ENCODE data around the gene HTR3D.
"Not testable (repeated sequence)": the region's sequence is repeated elsewhere in the genome, so short reads cannot be mapped to it uniquely, and the experiment has no call there.

Gene HTR3D

GRCh38 chr3:184031187-184031792, at the start of gene HTR3D:
HTR3D (plus strand) TSS chr3:184031742; CDS start chr3:184031742, 0 bp downstream.
- DNase-seq (ENCODE audit: low read depth, low spot score): no peak

- DNase-seq (ENCODE audit: low read depth, low spot score): no peak
Measured at GRCh38 chr3:183981990-183982644, 49.4 kb upstream of the HTR3D start.

GRCh38 chr3:183984127-183984740, 47.3 kb upstream of the HTR3D start:
- no peak for DNase-seq (ENCODE audit: low read depth, low spot score)

DNA sequence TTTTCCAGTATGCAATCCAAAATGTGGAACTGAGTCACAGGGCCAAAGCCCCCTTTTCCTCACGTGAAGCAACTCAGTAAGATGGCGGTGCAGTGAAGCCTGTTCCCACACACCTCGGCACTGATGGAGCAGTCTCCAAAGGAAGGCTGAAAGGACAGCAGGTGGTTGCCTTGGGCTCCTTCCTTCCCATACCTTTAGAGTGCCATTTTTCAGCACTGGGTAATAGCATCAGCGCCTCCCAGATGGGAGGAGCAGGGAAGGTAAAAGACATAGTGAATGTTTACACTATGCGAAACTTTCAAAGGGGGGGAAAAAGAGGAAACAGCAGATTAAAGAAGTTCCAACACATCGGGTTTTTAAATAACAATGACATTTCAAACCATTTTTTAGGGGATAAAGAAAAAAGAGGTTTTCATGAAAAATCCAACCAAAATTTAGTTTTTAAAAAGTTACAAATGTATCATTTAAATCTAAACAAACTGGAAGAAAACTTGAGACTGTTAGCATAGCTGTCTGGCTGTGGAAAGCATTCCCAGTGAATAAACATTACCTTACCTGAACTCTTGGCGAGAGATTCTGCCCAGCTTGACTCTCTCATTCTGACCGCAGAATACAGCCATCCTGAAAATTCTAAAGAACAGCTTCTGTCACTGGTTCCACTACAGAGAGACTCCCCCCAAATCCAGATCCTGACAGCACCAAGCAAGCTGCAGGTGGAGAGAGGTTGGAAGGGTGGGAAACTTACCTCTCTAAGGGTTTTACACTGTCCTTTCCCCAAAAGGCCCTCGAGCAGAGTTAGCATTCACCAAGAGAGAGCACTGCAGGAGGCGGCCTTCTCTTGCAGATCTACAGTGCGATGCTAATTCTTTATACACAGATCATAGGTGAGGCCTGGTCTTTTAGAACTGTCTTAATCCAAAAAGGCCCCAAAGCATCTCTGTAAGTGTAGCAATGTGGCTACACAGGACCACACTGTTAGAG, 46.5 kb upstream of the HTR3D start:
- DNase-seq (ENCODE audit: low read depth, low spot score): no peak

- DNase-seq (ENCODE audit: low read depth, low spot score): no peak
Measured at GRCh38 chr3:183987000-183987600, 44.4 kb upstream of the HTR3D start.

GRCh38 chr3:183988216-183988790, 43.2 kb upstream of the HTR3D start:
- DNase-seq (ENCODE audit: low read depth, low spot score): no peak

GRCh38 chr3:183991403-183991802, 40.1 kb upstream of the HTR3D start:
- no peak for DNase-seq (ENCODE audit: low read depth, low spot score)

- no peak for DNase-seq (ENCODE audit: low read depth, low spot score)
Measured at GRCh38 chr3:184001761-184002160, 29.8 kb upstream of the HTR3D start.

- DNase-seq (ENCODE audit: low read depth, low spot score): no peak
Measured at GRCh38 chr3:184002469-184002868, 29.1 kb upstream of the HTR3D start.

DNA sequence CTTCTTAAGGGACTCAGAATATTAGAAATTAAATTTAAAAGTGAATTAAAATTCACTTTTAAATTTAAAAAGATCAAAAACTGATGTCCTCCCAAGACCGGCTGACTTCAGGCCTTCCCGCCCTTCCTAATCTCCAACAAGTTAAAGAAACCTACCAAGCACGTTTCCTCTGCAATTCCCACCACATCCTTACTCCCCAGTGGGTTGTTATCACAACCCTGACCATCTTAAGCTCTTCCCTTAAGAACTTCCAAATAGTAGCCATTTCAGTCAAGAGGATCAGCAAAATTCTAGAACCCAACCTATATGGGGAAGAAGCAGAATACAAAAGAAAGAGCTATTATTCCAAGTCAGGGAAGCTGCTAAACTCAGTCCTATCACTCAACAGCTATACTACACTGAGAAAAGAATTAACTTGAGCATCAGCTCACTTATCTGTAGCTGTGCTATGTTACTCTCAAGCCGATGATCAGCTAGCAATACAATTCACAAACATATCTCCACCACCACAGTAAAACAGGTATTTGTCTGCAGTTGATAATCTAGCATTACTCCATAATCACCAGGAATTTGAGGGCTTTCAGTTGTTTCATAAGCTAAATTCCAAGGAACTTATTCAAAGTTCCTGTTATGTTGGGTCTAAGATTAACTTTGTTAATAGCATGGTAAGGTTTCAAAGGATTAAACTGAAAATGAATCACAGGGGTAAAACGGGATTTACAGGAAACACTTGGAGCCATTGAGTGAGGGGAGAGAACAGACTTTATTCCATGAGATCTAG, 28.2 kb upstream of the HTR3D start:
- no peak for DNase-seq (ENCODE audit: low read depth, low spot score)

DNA sequence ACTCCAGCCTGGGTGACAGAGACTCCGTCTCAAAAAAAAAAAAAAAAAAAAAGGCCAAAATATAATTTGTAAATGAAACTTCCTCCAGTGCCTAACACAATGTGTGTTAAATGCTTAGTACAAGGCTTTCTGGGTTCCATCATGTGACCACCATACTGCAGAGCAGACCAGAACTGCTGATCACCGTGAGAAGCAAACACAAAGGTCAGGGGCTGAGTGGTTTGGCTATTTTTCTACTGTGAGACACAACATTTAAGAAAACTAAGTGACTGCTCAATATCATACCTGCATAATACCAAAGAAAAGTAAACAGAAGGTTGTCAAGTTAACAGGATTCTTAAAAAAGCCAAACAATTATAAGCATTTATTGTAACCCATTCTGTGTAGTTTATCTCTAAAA, 27.1 kb upstream of the HTR3D start:
- DNase-seq (ENCODE audit: low read depth, low spot score): no peak

GRCh38 chr3:184005941-184006507, 25.5 kb upstream of the HTR3D start:
- DNase-seq (ENCODE audit: low read depth, low spot score): no peak

- DNase-seq (ENCODE audit: low read depth, low spot score): not testable (repeated sequence)
Measured at GRCh38 chr3:184007143-184007813, 24.3 kb upstream of the HTR3D start.

- DNase-seq (ENCODE audit: low read depth, low spot score): no peak
Measured at GRCh38 chr3:184008161-184008560, 23.4 kb upstream of the HTR3D start.

- DNase-seq (ENCODE audit: low read depth, low spot score): no peak
Measured at GRCh38 chr3:184011230-184011876, 20.2 kb upstream of the HTR3D start.

DNA sequence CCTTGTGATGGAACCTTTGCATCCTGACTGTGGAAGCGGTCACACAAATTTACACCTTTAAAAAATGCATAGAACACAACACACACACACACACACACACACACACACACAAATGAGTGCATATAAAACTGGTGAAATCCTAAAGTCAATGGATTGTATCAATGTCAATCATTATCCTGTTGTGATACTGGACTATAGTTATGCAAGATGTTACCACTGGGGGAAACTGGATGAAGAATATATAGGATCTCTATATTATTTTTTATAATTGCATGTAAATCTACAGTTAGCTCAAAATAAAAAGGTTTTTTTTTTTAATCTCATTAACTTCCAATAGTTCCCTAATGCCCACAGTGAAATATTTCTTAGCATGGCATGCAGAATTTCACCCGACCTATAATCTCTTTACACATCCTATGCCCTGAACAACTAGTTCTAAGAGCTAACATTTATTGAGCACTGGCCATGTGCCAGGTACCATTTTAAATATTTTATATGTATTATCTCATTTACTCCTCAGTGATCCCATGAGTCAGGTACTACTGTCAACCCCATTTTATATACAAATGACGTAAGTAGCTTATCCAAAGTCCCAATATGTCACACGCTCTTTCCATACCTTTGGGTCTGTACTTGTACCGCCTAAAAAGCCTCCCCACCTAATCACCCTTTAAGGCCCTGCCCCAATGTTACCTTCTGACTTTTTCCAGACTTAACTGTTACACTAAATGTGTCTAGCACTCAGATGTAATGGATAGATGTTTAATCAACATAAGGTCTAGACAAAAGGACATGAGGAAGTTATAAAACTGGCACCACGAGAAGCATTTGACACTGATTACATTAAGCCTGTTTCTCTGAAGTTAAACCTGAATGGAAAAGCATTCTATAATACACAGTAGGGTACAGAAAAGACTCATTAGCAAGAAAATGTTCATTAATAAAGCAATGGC, 19.3 kb upstream of the HTR3D start:
- DNase-seq (ENCODE audit: low read depth, low spot score): no peak

GRCh38 chr3:184015381-184016019, 16.0 kb upstream of the HTR3D start:
- no peak for DNase-seq (ENCODE audit: low read depth, low spot score)
